GM18505 (cell line): ENCODE results near the gene CITED4.

Source experiments
- ATAC-seq: cut with Tn5 transposase; IDR thresholded peaks from one replicate; pipeline ENCODE4 v1.9.1; 2021; ENCODE audit not compliant: unreplicated experiment
- POLR2A ChIP-seq: IDR thresholded peaks from 4 replicates; pipeline ENCODE4 v1.6.1; 2011; ENCODE audit warnings: borderline replicate concordance; ENCODE audit not compliant: insufficient read depth, insufficient read length; ENCODE audit errors: extremely low read depth

Gene CITED4

DNA sequence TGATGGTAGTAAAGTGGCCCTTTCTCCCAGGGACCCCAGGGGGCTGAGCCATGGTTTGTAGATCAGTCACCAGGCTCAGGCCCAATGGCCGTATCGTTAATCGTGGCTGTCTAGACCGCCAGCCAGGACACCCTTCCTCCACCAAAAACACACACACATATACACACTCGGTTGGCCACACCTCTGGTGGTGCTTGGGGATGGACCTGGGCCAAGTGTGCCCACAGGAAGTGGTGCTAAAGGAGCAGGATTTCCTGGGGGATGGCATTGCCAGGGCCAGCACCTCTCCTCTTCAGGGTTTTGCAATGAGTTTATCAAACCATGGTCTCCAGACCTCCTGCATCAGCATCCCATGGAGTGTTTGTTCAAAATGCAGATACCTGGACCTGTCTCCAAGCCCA, 36.2 kb downstream of the CITED4 start:
- TF ChIP-seq POLR2A, result no peak
- ATAC-seq, result no peak

- TF ChIP-seq POLR2A, result no peak
- ATAC-seq, result no peak
These were observed 36.8 kb downstream of the CITED4 start for GRCh38 chr1:40825435-40825788.

GRCh38 chr1:40824591-40825434, 37.4 kb downstream of the CITED4 start:
- no peak for ATAC-seq

GRCh38 chr1:40823983-40824382, 38.2 kb downstream of the CITED4 start:
- TF ChIP-seq POLR2A, result no peak
- ATAC-seq, result no peak

More at GRCh38 chr1:40824591-40825434, 37.4 kb downstream of the CITED4 start:
- no peak for TF ChIP-seq POLR2A

DNA sequence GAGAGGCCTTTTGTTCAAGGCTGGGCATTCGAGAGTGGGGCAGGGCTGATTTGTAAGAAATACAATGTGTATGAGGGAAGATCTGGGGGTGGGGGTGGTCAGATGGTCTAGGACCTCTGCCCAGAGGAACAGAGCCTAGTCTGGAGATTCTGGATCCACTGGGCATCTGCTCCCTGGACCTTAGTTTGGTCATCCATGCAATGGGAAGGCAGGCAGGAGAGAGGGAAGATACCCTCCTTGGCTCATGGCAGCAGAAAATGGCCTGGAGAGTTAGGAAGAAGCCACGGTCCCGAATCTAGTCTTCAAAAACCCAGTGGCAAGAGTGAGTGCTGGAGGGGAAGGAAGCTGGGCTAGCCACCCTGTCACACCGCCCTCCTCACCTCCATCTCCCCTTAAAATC, 38.8 kb downstream of the CITED4 start:
- ATAC-seq, result no peak

DNA sequence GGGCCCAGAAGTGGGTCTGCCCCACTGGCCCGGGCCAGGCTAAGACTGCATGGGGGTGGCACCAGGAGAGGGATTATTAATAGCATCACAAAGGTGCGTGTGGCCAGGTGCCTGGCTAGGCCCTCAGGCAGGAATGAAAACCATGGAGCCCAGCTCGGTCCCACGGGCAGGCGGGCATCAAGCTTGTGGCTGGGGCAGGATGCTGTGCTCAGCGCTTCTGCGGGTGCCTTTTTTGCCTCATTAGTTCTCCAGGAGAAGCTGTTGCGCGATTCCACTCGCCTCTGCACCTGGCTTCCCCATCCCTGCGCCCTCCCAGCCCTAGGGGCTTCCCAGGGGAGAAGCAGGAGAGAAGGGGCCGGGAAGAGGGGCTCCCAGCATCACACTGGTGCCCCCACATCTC, 39.3 kb downstream of the CITED4 start:
- no peak for TF ChIP-seq POLR2A
- no peak for ATAC-seq

More for the DNA sequence above, 38.8 kb downstream of the CITED4 start:
- no peak for TF ChIP-seq POLR2A

DNA sequence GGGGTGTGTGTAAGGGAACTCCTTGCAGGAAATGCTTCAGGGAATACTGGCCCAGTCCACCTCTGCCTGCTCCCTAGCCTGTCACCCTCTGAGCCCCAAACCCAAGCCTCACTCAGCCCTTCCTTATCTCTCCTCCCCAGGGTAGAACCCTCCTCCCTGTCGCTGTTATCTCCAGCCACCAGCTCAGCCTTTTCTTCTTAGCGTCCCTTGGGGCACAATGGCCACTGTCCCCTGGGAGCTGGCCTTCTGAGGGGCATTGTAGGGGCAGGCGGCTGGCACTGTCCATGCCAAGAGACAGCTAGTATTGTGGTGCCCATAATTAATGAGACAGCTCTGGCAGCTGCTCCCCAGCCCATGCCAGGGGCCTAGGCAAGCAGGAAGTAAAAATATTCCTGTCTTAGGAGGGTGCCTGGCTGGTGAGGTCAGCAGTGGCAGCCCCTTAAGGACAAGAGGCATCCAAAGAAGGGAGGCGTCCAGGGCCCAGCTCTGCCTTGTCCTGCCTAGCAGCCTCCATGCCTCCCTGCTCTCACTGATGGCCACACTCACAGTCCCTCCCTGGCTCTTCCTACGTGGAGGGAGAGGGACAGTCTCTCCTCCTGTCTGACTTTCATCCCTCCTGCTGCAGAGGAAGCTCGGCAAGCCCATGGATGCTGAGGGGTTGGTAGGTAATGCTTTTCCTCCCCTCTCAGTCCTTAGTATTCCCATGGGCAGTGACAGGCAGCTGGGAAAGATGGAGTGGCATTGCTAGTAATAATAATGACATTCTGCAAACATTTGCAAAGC, 41.1 kb downstream of the CITED4 start:
- TF ChIP-seq POLR2A, result no peak

GRCh38 chr1:40820251-40820797, 41.8 kb downstream of the CITED4 start:
- no peak for ATAC-seq
- no peak for TF ChIP-seq POLR2A

More for the DNA sequence above, 41.1 kb downstream of the CITED4 start:
- ATAC-seq, result no peak

DNA sequence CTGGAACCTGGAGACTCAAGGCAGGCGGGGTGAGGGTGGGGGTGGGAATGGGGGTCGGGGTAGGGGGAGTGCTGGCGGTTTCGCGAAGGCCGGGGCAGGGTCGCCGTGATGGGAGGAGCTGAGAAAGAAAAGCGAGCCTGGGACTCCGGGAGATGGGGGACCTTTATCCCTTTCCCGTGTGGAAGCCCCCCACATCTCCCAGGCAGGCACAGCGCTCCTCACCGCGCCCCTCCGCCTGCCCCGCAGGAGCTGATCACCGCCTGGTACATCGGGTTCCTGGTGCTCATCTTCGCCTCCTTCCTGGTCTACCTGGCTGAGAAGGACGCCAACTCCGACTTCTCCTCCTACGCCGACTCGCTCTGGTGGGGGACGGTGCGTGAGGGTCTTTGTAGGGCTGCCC, 43.1 kb downstream of the CITED4 start:
- no peak for TF ChIP-seq POLR2A
- no peak for ATAC-seq

- peak; percentile 78 for ATAC-seq
- TF ChIP-seq POLR2A, result no peak
These were observed 43.8 kb downstream of the CITED4 start for GRCh38 chr1:40818264-40818961.

- no peak for TF ChIP-seq POLR2A
These were observed 44.3 kb downstream of the CITED4 start for GRCh38 chr1:40817791-40818263.

DNA sequence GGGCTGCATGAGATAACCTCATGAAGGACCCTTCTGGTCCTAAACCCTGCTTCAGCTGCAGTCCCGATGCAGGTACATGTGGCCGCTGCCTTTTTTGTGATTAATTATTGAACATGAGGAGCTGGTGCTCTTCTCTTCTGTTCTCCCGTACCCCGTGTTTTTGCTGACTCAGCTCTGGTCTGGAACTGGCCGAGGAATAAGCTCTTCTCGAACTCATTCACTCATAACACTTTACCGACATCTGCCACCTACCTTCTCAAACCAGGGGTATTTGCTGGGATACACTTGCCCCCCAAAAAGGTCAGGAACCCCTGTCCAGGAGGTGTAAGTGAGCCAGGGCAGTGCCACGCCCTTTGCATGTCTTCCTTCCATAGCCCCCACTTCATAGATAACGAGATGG, 46.7 kb downstream of the CITED4 start:
- TF ChIP-seq POLR2A, result no peak
- ATAC-seq, result no peak

More at GRCh38 chr1:40817791-40818263, 44.3 kb downstream of the CITED4 start:
- peak; percentile 22 for ATAC-seq
